ENCODE data around the gene KCNAB1.

- TF ChIP-seq ZNF274 (IDR thresholded peaks at IDR 0.05; ENCODE audit: low read depth, low read length), result no peak
- no peak for TF ChIP-seq YY1 (IDR thresholded peaks at IDR 0.05; ENCODE audit: insufficient read depth, insufficient read length)
Observed at GRCh38 chr3:156575641-156576040, 455.3 kb downstream of the KCNAB1 start.

All from NT2/D1 (cell line).